Astrocyte (in vitro differentiated cells and primary cell): Measurements from ENCODE around the gene SEMA4D.

Source experiments
- EZH2 ChIP-seq: IDR thresholded peaks from 2 replicates; pipeline ENCODE4 v1.6.1; 2012; ENCODE audit warnings: mild to moderate bottlenecking, low read length, inconsistent platforms; ENCODE audit not compliant: insufficient read depth
- TF ChIP-seq, protein P1 (sequence below): IDR thresholded peaks from 2 replicates; pipeline ENCODE4 v1.5.1; 2011; ENCODE audit warnings: low read depth, mild to moderate bottlenecking, inconsistent platforms, low read length, moderate library complexity; ENCODE audit not compliant: insufficient read depth

DNA sequence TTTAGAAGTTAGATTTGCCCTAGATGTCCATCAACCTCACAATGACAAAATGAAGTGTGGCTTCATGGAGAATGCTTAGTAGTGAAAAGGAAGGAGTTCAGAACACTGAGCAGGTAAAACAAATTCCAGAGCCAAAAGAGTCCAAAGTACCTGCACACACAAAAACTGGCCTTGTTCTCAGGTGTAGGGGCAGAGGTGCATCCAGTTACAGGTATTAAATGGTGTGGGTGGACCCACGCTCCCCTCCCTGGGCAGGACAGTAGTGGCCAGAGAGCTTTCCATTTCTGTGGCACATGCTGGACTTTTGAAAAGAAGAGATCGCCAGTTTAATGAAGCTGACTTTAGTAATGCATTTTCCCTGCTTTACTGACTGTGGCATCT is 132.4 kb downstream of the SEMA4D start:
- TF ChIP-seq, protein P1, sequence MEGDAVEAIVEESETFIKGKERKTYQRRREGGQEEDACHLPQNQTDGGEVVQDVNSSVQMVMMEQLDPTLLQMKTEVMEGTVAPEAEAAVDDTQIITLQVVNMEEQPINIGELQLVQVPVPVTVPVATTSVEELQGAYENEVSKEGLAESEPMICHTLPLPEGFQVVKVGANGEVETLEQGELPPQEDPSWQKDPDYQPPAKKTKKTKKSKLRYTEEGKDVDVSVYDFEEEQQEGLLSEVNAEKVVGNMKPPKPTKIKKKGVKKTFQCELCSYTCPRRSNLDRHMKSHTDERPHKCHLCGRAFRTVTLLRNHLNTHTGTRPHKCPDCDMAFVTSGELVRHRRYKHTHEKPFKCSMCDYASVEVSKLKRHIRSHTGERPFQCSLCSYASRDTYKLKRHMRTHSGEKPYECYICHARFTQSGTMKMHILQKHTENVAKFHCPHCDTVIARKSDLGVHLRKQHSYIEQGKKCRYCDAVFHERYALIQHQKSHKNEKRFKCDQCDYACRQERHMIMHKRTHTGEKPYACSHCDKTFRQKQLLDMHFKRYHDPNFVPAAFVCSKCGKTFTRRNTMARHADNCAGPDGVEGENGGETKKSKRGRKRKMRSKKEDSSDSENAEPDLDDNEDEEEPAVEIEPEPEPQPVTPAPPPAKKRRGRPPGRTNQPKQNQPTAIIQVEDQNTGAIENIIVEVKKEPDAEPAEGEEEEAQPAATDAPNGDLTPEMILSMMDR: no peak
- TF ChIP-seq EZH2: no peak
